AG04450 (cell line): ENCODE measurements around the gene RIPPLY1. TPM values are rescaled to one million over a fixed set of nuclear protein-coding genes. Genes with fewer than 3 reads are reported as not detected.

Experiments used
- CTCF ChIA-PET: fragments of 300-600, 350-600 bp; formaldehyde crosslinking; extraction: SDS; loops from one replicate; lab custom pipeline; 2022; ENCODE audit warnings: antibody characterized with exemption, inconsistent platforms; lab: Charles Lee
- POLR2A ChIA-PET: fragments of 350-600 bp; formaldehyde crosslinking; extraction: SDS; loops from one replicate; lab custom pipeline; 2021; ENCODE audit warnings: antibody characterized with exemption, inconsistent platforms; lab: Yijun Ruan, JAX
- DNase-seq: peaks from one replicate; pipeline ENCODE4 v3.0.0-alpha.2; 2011; ENCODE audit warnings: low read depth, low spot score
- H3K27ac ChIP-seq: one replicate; pipeline ENCODE4 v1.5.1; 2012; ENCODE audit warnings: low read depth, low read length, control low read depth
- H3K27me3 ChIP-seq: one replicate; pipeline ENCODE4 v1.6.0; 2012; ENCODE audit warnings: low read length; ENCODE audit not compliant: control insufficient read depth, insufficient read depth
- H3K4me3 ChIP-seq: 2 replicates; pipeline ENCODE4 v1.5.1; 2011; ENCODE audit warnings: mild to moderate bottlenecking, low read depth, low read length, control low read depth
- H3K9me3 ChIP-seq: 2 replicates; pipeline ENCODE4 v1.5.1; 2012; ENCODE audit warnings: low read length; ENCODE audit not compliant: control insufficient read depth, insufficient read depth
- CTCF ChIP-seq: IDR thresholded peaks from 2 replicates; pipeline ENCODE4 v1.5.1; 2011; ENCODE audit warnings: low read depth, low read length, control low read depth, inconsistent platforms
- polyA plus RNA-seq: library from polyadenylated mRNA; depleted of rRNA; stranded (reverse); fragments of >200 nt; gene quantifications from 2 replicates; pipeline ENCODE4 v1.2.3, GENCODE V29; 2011

RIPPLY1 gene
- polyA plus RNA-seq, 1 experiment, result not detected

- no peak for TF ChIP-seq CTCF
- no peaks in the 10 kb centered on the region for H3K9me3 ChIP-seq
- H3K27me3 ChIP-seq, result no peaks in the 10 kb centered on the region
- H3K27ac ChIP-seq, result no peak overlapping the region
- ChIA-PET CTCF (interaction anchor here (0.9 kb wide), 1 partner anchor 42 kb away, joined by 5 read pairs; no protein-coding TSS in a partner anchor), POLR2A (no interaction called here)
- no peak for DNase-seq
- H3K4me3 ChIP-seq, result no peak overlapping the region
Observed at GRCh38 chrX:106936246-106936645, 33.1 kb upstream of the RIPPLY1 start.

DNA sequence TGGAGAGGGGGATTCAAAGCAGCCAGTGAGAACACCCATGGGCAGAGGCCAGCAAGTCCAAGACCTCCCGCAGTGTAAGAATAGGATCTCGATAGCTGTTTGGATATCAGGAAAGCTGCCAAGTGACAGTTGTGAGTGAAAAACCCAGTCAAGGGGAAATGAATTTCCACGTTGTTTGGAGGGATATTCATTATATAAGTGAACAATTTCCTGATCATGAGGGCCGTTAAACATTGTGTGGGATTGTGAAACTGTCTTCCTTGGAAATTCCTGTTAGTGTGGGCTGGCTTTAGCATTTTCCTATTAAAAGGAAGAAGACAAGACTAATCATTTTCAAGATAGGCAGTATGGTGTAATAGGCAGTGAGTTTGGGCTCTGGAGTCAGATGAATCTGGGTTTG is 32.0 kb upstream of the RIPPLY1 start:
- POLR2A ChIA-PET, result no interaction called here

GRCh38 chrX:106933538-106933961 is 30.4 kb upstream of the RIPPLY1 start:
- Histone ChIP-seq H3K9me3 (no peaks in the 10 kb centered on the region), H3K27ac (no peak overlapping the region), H3K27me3 (no peaks in the 10 kb centered on the region), H3K4me3 (no peak overlapping the region)
- CTCF ChIA-PET, result interaction anchor here (2.0 kb wide), 1 partner anchor 39 kb away, joined by 6 read pairs; no protein-coding TSS in a partner anchor
- no peak for DNase-seq
- no peak for TF ChIP-seq CTCF
- POLR2A ChIA-PET, result no interaction called here

More for the DNA sequence above, 32.0 kb upstream of the RIPPLY1 start:
- DNase-seq, result no peak
- Histone ChIP-seq H3K9me3 (no peaks in the 10 kb centered on the region), H3K27ac (no peak overlapping the region), H3K27me3 (no peaks in the 10 kb centered on the region), H3K4me3 (no peak overlapping the region)
- CTCF ChIA-PET, result no interaction called here
- TF ChIP-seq CTCF, result no peak

DNA sequence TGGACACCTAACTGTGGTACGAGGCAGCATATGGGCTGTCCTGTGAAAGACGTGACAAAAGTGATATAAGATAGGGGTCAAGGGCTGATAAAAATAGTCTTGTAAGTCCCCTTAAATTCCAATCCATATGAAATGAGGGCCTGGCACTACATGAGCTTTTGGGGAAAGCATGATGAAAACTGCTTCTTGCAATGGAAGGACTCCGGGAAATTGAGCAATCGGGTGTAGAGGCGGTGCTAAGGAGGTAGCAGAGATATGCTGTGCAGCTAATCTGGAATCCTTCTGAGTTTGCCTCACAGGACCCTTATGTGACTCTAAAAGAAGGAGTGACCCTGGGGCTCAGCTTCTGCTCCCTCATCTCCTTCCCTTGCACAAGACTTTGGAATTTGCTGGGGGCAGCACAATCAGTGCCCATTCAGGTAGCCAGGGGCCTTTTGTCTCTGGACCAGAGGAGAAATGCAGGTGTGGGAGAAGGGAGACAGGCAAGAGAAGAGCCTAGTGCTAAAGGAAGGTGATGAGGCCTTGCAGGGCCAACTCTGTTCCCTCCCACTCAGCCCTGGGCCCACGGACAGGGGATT is 29.9 kb upstream of the RIPPLY1 start:
- ChIA-PET POLR2A (interaction anchor here (0.6 kb wide), 1 partner anchor 51 kb away, joined by 5 read pairs; no protein-coding TSS in a partner anchor), CTCF (interaction anchor here (1.3 to 2.0 kb wide), 2 partner anchors 21 to 38 kb away, joined by 5 to 6 read pairs; no protein-coding TSS in a partner anchor)
- no peak overlapping the region for H3K27ac ChIP-seq
- no peak for DNase-seq
- no peak for TF ChIP-seq CTCF
- no peaks in the 10 kb centered on the region for H3K9me3 ChIP-seq
- H3K4me3 ChIP-seq, result no peak overlapping the region
- no peaks in the 10 kb centered on the region for H3K27me3 ChIP-seq

DNA sequence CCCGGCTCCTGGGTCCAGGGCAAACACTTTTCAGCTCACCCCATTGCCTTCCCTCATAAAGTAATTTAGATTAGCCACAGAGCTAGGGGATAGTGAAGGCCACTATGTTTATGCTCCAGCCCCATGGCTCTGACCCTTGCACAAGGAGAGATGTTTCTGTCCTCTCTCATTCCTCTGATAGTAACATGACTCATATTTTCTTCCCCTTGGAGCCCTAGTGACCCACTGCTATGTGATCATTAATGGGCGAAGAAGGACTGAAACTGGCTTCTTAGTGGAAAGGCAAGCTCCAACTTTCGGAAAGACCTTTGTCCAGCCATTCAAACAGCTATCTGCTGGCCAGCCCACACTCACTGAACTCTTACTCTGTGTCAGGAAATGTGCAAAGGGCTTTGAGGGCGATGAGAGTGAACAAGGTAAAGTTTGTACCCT is 29.4 kb upstream of the RIPPLY1 start:
- no peak overlapping the region for H3K27ac ChIP-seq
- no peak for DNase-seq
- H3K4me3 ChIP-seq, result no peak overlapping the region
- no peak for TF ChIP-seq CTCF
- no peaks in the 10 kb centered on the region for H3K27me3 ChIP-seq
- CTCF ChIA-PET, result interaction anchor here (1.3 to 2.0 kb wide), 2 partner anchors 21 to 38 kb away, joined by 5 to 6 read pairs; no protein-coding TSS in a partner anchor
- no peaks in the 10 kb centered on the region for H3K9me3 ChIP-seq
- POLR2A ChIA-PET, result interaction anchor here (0.6 kb wide), 1 partner anchor 52 kb away, joined by 5 read pairs; no protein-coding TSS in a partner anchor
